Measurements from ENCODE around the gene SERPINB12.
A peak's percentile ranks its signal among the peaks of the same experiment; 100 is the strongest.

The SERPINB12 gene

GRCh38 chr18:63542069-63542468, at the start of gene SERPINB12:
Gene SERPINB12 (plus strand): TSS chr18:63542369. CDS start chr18:63556160, 13,791 bp downstream.
- no peak for DNase-seq (ENCODE audit: low read depth)

- DNase-seq (ENCODE audit: low read depth) = no peak
Observed at GRCh38 chr18:63492851-63493250, 49.3 kb upstream of the SERPINB12 start.

- no peak for DNase-seq (ENCODE audit: low read depth)
Observed at GRCh38 chr18:63495675-63496074, 46.5 kb upstream of the SERPINB12 start.

GRCh38 chr18:63505566-63506335, 36.4 kb upstream of the SERPINB12 start:
- no peak for DNase-seq (ENCODE audit: low read depth)

- DNase-seq (ENCODE audit: low read depth) = no peak
Observed at GRCh38 chr18:63506336-63506646, 35.9 kb upstream of the SERPINB12 start.

- DNase-seq (ENCODE audit: low read depth) = no peak
Observed at GRCh38 chr18:63508596-63508995, 33.6 kb upstream of the SERPINB12 start.

- no peak for DNase-seq (ENCODE audit: low read depth)
Observed at GRCh38 chr18:63511285-63511684, 30.9 kb upstream of the SERPINB12 start.

- no peak for DNase-seq (ENCODE audit: low read depth)
Observed at GRCh38 chr18:63514326-63514725, 27.8 kb upstream of the SERPINB12 start.

GRCh38 chr18:63514888-63515678, 27.1 kb upstream of the SERPINB12 start:
- no peak for DNase-seq (ENCODE audit: low read depth)

- DNase-seq (ENCODE audit: low read depth) = no peak
Observed at GRCh38 chr18:63515801-63516200, 26.4 kb upstream of the SERPINB12 start.

GRCh38 chr18:63518178-63519012, 23.8 kb upstream of the SERPINB12 start:
- peak; percentile 29 for DNase-seq (ENCODE audit: low read depth)

- no peak for DNase-seq (ENCODE audit: low read depth)
Observed at GRCh38 chr18:63520053-63520685, 22.0 kb upstream of the SERPINB12 start.

- no peak for DNase-seq (ENCODE audit: low read depth)
Observed at GRCh38 chr18:63523660-63524059, 18.5 kb upstream of the SERPINB12 start.

GRCh38 chr18:63527251-63527650, 14.9 kb upstream of the SERPINB12 start:
- DNase-seq (ENCODE audit: low read depth) = no peak

GRCh38 chr18:63528863-63529492, 13.2 kb upstream of the SERPINB12 start:
- DNase-seq (ENCODE audit: low read depth) = no peak

GRCh38 chr18:63532471-63532870, 9.7 kb upstream of the SERPINB12 start:
- DNase-seq (ENCODE audit: low read depth) = no peak

GRCh38 chr18:63534615-63535014, 7.6 kb upstream of the SERPINB12 start:
- no peak for DNase-seq (ENCODE audit: low read depth)

GRCh38 chr18:63539904-63540510, 2.2 kb upstream of the SERPINB12 start:
- DNase-seq (ENCODE audit: low read depth) = no peak

GRCh38 chr18:63544017-63544416, 1.8 kb downstream of the SERPINB12 start:
- DNase-seq (ENCODE audit: low read depth) = no peak

- DNase-seq (ENCODE audit: low read depth) = no peak
Observed at GRCh38 chr18:63545000-63545399, 2.8 kb downstream of the SERPINB12 start.

- DNase-seq (ENCODE audit: low read depth) = no peak
Observed at GRCh38 chr18:63550068-63550467, 7.9 kb downstream of the SERPINB12 start.

Data from stimulated activated CD8-positive, alpha-beta memory T cell treated with anti-CD3 and anti-CD28 coated beads, Interleukin-12 subunit alpha, Interleukin-12 subunit beta, amount 100 ng/mL, for 1 hour (primary cell).